Measurements from ENCODE around the gene EPHB4. TPM values are rescaled to one million over a fixed set of nuclear protein-coding genes. Genes with fewer than 3 reads are reported as not detected.

The EPHB4 gene
- total RNA-seq, 1 experiment from 2014 or later: 120 TPM

DNA sequence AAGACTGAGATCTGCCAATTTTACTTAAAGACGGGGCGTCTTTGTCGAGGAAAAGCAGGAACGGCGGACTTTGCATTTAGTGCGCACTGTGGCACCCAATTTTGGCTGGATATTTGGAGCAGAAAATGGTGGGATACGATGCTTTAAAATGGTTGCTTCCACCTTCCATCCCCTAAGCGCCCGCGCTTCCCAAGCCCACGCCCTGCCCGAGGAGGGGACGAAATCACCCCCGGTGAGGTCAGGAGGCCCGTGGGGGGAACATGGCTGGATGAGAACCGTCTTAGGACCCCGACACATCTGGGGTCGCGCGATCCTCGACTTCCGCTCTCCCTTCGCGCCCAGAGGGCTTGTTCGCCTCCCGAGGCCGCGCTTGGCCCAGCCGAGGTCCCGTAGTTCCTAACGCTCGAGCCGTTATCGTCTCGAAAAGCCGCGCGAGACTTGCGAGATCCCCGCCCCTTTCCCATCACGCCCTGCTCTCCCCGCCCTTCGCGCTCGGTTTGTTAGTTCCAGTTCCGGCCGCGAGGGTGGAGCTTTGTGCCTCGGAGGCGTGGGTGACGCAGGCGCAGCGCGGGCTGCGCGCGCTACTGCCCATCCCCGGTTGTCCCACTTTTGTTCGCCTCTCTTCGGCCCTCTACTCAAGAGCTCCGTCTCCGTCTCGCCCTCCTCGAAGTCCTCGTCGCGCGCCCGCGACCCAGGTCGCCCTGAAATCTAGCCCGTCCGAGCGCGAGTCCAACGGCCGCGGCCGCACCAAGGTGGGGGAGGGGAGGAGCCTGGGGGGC, 47.4 kb upstream of the EPHB4 start, which contains the start of gene SRRT (continued):
- peak; percentile 95 for TF ChIP-seq SMAD3 (CRISPR knock-in tag; IDR thresholded peaks at IDR 0.05; ENCODE audit: borderline replicate concordance)
- TF ChIP-seq, protein P1, sequence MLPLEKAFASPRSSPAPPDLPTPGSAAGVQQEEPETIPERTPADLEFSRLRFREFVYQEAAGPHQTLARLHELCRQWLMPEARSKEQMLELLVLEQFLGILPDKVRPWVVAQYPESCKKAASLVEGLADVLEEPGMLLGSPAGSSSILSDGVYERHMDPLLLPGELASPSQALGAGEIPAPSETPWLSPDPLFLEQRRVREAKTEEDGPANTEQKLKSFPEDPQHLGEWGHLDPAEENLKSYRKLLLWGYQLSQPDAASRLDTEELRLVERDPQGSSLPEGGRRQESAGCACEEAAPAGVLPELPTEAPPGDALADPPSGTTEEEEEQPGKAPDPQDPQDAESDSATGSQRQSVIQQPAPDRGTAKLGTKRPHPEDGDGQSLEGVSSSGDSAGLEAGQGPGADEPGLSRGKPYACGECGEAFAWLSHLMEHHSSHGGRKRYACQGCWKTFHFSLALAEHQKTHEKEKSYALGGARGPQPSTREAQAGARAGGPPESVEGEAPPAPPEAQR (CRISPR knock-in tag; IDR thresholded peaks at IDR 0.05): no peak
- TF ChIP-seq SP1 (CRISPR knock-in tag; conservative IDR thresholded peaks at IDR 0.05): peak; percentile 98
- no peak for TF ChIP-seq GTF2I (CRISPR knock-in tag; conservative IDR thresholded peaks at IDR 0.05)
- TF ChIP-seq MYBL2 (CRISPR knock-in tag; IDR thresholded peaks at IDR 0.05): peak; percentile 99
- TF ChIP-seq, protein P2, sequence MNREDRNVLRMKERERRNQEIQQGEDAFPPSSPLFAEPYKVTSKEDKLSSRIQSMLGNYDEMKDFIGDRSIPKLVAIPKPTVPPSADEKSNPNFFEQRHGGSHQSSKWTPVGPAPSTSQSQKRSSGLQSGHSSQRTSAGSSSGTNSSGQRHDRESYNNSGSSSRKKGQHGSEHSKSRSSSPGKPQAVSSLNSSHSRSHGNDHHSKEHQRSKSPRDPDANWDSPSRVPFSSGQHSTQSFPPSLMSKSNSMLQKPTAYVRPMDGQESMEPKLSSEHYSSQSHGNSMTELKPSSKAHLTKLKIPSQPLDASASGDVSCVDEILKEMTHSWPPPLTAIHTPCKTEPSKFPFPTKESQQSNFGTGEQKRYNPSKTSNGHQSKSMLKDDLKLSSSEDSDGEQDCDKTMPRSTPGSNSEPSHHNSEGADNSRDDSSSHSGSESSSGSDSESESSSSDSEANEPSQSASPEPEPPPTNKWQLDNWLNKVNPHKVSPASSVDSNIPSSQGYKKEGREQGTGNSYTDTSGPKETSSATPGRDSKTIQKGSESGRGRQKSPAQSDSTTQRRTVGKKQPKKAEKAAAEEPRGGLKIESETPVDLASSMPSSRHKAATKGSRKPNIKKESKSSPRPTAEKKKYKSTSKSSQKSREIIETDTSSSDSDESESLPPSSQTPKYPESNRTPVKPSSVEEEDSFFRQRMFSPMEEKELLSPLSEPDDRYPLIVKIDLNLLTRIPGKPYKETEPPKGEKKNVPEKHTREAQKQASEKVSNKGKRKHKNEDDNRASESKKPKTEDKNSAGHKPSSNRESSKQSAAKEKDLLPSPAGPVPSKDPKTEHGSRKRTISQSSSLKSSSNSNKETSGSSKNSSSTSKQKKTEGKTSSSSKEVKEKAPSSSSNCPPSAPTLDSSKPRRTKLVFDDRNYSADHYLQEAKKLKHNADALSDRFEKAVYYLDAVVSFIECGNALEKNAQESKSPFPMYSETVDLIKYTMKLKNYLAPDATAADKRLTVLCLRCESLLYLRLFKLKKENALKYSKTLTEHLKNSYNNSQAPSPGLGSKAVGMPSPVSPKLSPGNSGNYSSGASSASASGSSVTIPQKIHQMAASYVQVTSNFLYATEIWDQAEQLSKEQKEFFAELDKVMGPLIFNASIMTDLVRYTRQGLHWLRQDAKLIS (CRISPR knock-in tag; IDR thresholded peaks at IDR 0.05; ENCODE audit: borderline replicate concordance): peak; percentile 89; the same call in 1 of the 2 replicates
- TF ChIP-seq GRHL2 (CRISPR knock-in tag; IDR thresholded peaks at IDR 0.05; ENCODE audit: insufficient replicate concordance, severe bottlenecking): no peak
- TF ChIP-seq, protein P3, sequence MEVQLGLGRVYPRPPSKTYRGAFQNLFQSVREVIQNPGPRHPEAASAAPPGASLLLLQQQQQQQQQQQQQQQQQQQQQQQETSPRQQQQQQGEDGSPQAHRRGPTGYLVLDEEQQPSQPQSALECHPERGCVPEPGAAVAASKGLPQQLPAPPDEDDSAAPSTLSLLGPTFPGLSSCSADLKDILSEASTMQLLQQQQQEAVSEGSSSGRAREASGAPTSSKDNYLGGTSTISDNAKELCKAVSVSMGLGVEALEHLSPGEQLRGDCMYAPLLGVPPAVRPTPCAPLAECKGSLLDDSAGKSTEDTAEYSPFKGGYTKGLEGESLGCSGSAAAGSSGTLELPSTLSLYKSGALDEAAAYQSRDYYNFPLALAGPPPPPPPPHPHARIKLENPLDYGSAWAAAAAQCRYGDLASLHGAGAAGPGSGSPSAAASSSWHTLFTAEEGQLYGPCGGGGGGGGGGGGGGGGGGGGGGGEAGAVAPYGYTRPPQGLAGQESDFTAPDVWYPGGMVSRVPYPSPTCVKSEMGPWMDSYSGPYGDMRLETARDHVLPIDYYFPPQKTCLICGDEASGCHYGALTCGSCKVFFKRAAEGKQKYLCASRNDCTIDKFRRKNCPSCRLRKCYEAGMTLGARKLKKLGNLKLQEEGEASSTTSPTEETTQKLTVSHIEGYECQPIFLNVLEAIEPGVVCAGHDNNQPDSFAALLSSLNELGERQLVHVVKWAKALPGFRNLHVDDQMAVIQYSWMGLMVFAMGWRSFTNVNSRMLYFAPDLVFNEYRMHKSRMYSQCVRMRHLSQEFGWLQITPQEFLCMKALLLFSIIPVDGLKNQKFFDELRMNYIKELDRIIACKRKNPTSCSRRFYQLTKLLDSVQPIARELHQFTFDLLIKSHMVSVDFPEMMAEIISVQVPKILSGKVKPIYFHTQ (CRISPR knock-in tag; IDR thresholded peaks at IDR 0.05): no peak
- TF ChIP-seq CREM (CRISPR knock-in tag; IDR thresholded peaks at IDR 0.05): peak; percentile 38; the same call in 1 of the 2 replicates
- TF ChIP-seq, protein P4, sequence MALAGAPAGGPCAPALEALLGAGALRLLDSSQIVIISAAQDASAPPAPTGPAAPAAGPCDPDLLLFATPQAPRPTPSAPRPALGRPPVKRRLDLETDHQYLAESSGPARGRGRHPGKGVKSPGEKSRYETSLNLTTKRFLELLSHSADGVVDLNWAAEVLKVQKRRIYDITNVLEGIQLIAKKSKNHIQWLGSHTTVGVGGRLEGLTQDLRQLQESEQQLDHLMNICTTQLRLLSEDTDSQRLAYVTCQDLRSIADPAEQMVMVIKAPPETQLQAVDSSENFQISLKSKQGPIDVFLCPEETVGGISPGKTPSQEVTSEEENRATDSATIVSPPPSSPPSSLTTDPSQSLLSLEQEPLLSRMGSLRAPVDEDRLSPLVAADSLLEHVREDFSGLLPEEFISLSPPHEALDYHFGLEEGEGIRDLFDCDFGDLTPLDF (CRISPR knock-in tag; IDR thresholded peaks at IDR 0.05): 0 out of 2 replicates have a peak, but pooled peaks have one; percentile 62
- no peak for TF ChIP-seq ZNF121 (CRISPR knock-in tag; IDR thresholded peaks at IDR 0.05)
- 0 out of 2 replicates have a peak, but pooled peaks have one; percentile 3 for TF ChIP-seq ESRRA (CRISPR knock-in tag; IDR thresholded peaks at IDR 0.05; ENCODE audit: borderline replicate concordance)
- peak; percentile 35; the same call in 1 of the 2 replicates for TF ChIP-seq KAT7 (CRISPR knock-in tag; IDR thresholded peaks at IDR 0.05; ENCODE audit: borderline replicate concordance)
- TF ChIP-seq RORB (CRISPR knock-in tag; IDR thresholded peaks at IDR 0.05): no peak
- TF ChIP-seq, protein P5, sequence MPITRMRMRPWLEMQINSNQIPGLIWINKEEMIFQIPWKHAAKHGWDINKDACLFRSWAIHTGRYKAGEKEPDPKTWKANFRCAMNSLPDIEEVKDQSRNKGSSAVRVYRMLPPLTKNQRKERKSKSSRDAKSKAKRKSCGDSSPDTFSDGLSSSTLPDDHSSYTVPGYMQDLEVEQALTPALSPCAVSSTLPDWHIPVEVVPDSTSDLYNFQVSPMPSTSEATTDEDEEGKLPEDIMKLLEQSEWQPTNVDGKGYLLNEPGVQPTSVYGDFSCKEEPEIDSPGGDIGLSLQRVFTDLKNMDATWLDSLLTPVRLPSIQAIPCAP (CRISPR knock-in tag; IDR thresholded peaks at IDR 0.05): no peak
- TF ChIP-seq, protein P6, sequence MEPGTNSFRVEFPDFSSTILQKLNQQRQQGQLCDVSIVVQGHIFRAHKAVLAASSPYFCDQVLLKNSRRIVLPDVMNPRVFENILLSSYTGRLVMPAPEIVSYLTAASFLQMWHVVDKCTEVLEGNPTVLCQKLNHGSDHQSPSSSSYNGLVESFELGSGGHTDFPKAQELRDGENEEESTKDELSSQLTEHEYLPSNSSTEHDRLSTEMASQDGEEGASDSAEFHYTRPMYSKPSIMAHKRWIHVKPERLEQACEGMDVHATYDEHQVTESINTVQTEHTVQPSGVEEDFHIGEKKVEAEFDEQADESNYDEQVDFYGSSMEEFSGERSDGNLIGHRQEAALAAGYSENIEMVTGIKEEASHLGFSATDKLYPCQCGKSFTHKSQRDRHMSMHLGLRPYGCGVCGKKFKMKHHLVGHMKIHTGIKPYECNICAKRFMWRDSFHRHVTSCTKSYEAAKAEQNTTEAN (CRISPR knock-in tag; IDR thresholded peaks at IDR 0.05): 0 out of 2 replicates have a peak, but pooled peaks have one; percentile 47
- TF ChIP-seq, protein P7, sequence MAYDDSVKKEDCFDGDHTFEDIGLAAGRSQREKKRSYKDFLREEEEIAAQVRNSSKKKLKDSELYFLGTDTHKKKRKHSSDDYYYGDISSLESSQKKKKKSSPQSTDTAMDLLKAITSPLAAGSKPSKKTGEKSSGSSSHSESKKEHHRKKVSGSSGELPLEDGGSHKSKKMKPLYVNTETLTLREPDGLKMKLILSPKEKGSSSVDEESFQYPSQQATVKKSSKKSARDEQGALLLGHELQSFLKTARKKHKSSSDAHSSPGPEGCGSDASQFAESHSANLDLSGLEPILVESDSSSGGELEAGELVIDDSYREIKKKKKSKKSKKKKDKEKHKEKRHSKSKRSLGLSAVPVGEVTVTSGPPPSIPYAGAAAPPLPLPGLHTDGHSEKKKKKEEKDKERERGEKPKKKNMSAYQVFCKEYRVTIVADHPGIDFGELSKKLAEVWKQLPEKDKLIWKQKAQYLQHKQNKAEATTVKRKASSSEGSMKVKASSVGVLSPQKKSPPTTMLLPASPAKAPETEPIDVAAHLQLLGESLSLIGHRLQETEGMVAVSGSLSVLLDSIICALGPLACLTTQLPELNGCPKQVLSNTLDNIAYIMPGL (CRISPR knock-in tag; IDR thresholded peaks at IDR 0.05): peak; percentile 11; the same call in 1 of the 2 replicates
- peak; percentile 80; the same call in 1 of the 2 replicates for TF ChIP-seq FOXP1 (CRISPR knock-in tag; IDR thresholded peaks at IDR 0.05; ENCODE audit: borderline replicate concordance)
- TF ChIP-seq ZBTB21 (CRISPR knock-in tag; IDR thresholded peaks at IDR 0.05; ENCODE audit: borderline replicate concordance): peak; percentile 64; the same call in 1 of the 2 replicates
- TF ChIP-seq, protein P8, sequence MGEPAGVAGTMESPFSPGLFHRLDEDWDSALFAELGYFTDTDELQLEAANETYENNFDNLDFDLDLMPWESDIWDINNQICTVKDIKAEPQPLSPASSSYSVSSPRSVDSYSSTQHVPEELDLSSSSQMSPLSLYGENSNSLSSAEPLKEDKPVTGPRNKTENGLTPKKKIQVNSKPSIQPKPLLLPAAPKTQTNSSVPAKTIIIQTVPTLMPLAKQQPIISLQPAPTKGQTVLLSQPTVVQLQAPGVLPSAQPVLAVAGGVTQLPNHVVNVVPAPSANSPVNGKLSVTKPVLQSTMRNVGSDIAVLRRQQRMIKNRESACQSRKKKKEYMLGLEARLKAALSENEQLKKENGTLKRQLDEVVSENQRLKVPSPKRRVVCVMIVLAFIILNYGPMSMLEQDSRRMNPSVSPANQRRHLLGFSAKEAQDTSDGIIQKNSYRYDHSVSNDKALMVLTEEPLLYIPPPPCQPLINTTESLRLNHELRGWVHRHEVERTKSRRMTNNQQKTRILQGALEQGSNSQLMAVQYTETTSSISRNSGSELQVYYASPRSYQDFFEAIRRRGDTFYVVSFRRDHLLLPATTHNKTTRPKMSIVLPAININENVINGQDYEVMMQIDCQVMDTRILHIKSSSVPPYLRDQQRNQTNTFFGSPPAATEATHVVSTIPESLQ (CRISPR knock-in tag; IDR thresholded peaks at IDR 0.05): no peak
